ENCODE results near the gene DNAJC7. TPM values are rescaled to one million over a fixed set of nuclear protein-coding genes. Genes with fewer than 3 reads are reported as not detected.

DNAJC7 gene
- total and polyA plus RNA-seq, 2 experiments from 2014 or later: 50.1 to 73.6 TPM

- Histone ChIP-seq H3K27me3 (no peaks in the 10 kb centered on the region), H3K4me3 (no peak overlapping the region), H2AFZ (no peak overlapping the region), H3K36me3 (replicated peaks; ENCODE audit: insufficient read depth, low read depth) (no peaks in the 10 kb centered on the region), H3K4me1 (ENCODE audit: insufficient read depth) (peaks cover 5% of the 10 kb centered on the region), H4K20me1 (ENCODE audit: insufficient read depth, poor library complexity, severe bottlenecking) (no peaks in the 10 kb centered on the region), H3K9me2 (replicated peaks; ENCODE audit: insufficient read depth) (no peaks in the 10 kb centered on the region), H3K27ac (peak overlapping the region; percentile 2), H3K9me3 (ENCODE audit: low read depth) (no peaks in the 10 kb centered on the region), H3K4me2 (no peak overlapping the region), H3K79me2 (no peaks in the 10 kb centered on the region)
- 65% methylated on average over 14 of the region's 14 CpGs for WGBS (ENCODE audit: low lambda C conversion rate, missing lambda C conversion rate)
- DNase-seq (ENCODE audit: low spot score): peak; percentile 48
- TF ChIP-seq, protein P1, sequence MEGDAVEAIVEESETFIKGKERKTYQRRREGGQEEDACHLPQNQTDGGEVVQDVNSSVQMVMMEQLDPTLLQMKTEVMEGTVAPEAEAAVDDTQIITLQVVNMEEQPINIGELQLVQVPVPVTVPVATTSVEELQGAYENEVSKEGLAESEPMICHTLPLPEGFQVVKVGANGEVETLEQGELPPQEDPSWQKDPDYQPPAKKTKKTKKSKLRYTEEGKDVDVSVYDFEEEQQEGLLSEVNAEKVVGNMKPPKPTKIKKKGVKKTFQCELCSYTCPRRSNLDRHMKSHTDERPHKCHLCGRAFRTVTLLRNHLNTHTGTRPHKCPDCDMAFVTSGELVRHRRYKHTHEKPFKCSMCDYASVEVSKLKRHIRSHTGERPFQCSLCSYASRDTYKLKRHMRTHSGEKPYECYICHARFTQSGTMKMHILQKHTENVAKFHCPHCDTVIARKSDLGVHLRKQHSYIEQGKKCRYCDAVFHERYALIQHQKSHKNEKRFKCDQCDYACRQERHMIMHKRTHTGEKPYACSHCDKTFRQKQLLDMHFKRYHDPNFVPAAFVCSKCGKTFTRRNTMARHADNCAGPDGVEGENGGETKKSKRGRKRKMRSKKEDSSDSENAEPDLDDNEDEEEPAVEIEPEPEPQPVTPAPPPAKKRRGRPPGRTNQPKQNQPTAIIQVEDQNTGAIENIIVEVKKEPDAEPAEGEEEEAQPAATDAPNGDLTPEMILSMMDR (IDR thresholded peaks at IDR 0.05; ENCODE audit: poor library complexity): no peak
Observed at GRCh38 chr17:41982026-41982760, 35.0 kb downstream of the DNAJC7 start.

DNA sequence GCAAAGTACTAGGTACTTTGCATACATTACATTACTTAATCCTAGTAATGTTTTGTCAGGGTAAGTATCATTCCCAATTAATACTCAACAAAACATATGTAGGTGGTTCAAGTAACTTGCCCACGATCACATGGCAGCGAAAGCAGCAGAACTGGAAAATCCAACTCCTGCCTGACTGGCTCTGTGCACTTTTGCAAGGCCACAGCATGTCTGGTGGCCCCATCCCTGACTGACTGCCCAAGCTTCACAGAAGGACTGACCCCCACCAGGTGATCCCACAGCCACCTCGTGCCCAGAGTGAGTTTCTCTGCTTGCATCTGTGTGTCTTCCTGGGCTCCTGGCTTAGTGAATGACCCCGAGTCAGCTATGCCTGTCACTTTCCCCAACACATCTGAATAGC is 39.2 kb downstream of the DNAJC7 start:
- 87% methylated on average over 4 of the region's 4 CpGs for WGBS (ENCODE audit: low lambda C conversion rate, missing lambda C conversion rate)
- Histone ChIP-seq H3K9me3 (ENCODE audit: low read depth) (no peaks in the 10 kb centered on the region), H4K20me1 (ENCODE audit: insufficient read depth, poor library complexity, severe bottlenecking) (peaks cover 3% of the 10 kb centered on the region), H3K79me2 (no peaks in the 10 kb centered on the region), H3K9me2 (replicated peaks; ENCODE audit: insufficient read depth) (no peaks in the 10 kb centered on the region), H3K4me2 (no peak overlapping the region), H3K36me3 (replicated peaks; ENCODE audit: insufficient read depth, low read depth) (no peaks in the 10 kb centered on the region), H3K4me1 (ENCODE audit: insufficient read depth) (peaks cover 5% of the 10 kb centered on the region), H3K4me3 (no peak overlapping the region), H3K27ac (no peak overlapping the region), H3K27me3 (no peaks in the 10 kb centered on the region), H2AFZ (no peak overlapping the region)
- no peak for DNase-seq (ENCODE audit: low spot score)
- TF ChIP-seq EZH2phosphoT487 (IDR thresholded peaks at IDR 0.05; ENCODE audit: low read depth, severe bottlenecking, unreplicated experiment) (no peak), EZH2 (IDR thresholded peaks at IDR 0.05; ENCODE audit: borderline replicate concordance) (no peak)
- TF ChIP-seq, protein P1 (IDR thresholded peaks at IDR 0.05; ENCODE audit: poor library complexity): no peak

GRCh38 chr17:41976142-41976768 is 41.0 kb downstream of the DNAJC7 start:
- H3K27ac ChIP-seq: no peak overlapping the region
- no peak for DNase-seq (ENCODE audit: low spot score)
- H3K79me2 ChIP-seq: peaks cover 8% of the 10 kb centered on the region
- no peaks in the 10 kb centered on the region for H3K9me2 ChIP-seq (replicated peaks; ENCODE audit: insufficient read depth)
- no peaks in the 10 kb centered on the region for H3K27me3 ChIP-seq
- H3K4me2 ChIP-seq: no peak overlapping the region
- 95% methylated on average over 11 of the region's 11 CpGs for WGBS (ENCODE audit: low lambda C conversion rate, missing lambda C conversion rate)
- TF ChIP-seq, protein P1 (IDR thresholded peaks at IDR 0.05; ENCODE audit: poor library complexity): no peak
- no peak for TF ChIP-seq EZH2phosphoT487 (IDR thresholded peaks at IDR 0.05; ENCODE audit: low read depth, severe bottlenecking, unreplicated experiment)
- H3K36me3 ChIP-seq (replicated peaks; ENCODE audit: insufficient read depth, low read depth): no peaks in the 10 kb centered on the region
- no peaks in the 10 kb centered on the region for H3K9me3 ChIP-seq (ENCODE audit: low read depth)
- peaks cover 3% of the 10 kb centered on the region for H4K20me1 ChIP-seq (ENCODE audit: insufficient read depth, poor library complexity, severe bottlenecking)
- no peak overlapping the region for H3K4me3 ChIP-seq
- no peak overlapping the region for H2AFZ ChIP-seq
- H3K4me1 ChIP-seq (ENCODE audit: insufficient read depth): no peaks in the 10 kb centered on the region

Measured in hepatocyte (in vitro differentiated cells).